H7 (cell line): Measurements from ENCODE around the gene ARMC2. TPM values are rescaled to one million over a fixed set of nuclear protein-coding genes. Genes with fewer than 3 reads are reported as not detected.
"Not testable (repeated sequence)": the region's sequence is repeated elsewhere in the genome, so short reads cannot be mapped to it uniquely, and the experiment has no call there.

Experiments
- DNase-seq: peaks from one replicate; pipeline ENCODE4 v3.0.0; 2012
- H3K27me3 ChIP-seq: 2 replicates; pipeline ENCODE4 v1.6.0; 2011; ENCODE audit warnings: mild to moderate bottlenecking, low read length; ENCODE audit not compliant: control insufficient read depth, insufficient read depth
- H3K36me3 ChIP-seq: replicated peaks from 2 replicates; pipeline ENCODE4 v1.5.1; 2011; ENCODE audit warnings: low read length; ENCODE audit not compliant: control insufficient read depth, insufficient read depth
- H3K4me3 ChIP-seq: 2 replicates; pipeline ENCODE4 v1.5.1; 2011; ENCODE audit warnings: low read depth, mild to moderate bottlenecking, control low read depth, low read length, moderate library complexity; ENCODE audit not compliant: insufficient read depth
- total RNA-seq: library from RNA; depleted of rRNA; stranded (reverse); fragments of >200 nt; shearing (Covaris generic); gene quantifications from 2 replicates; pipeline ENCODE4 v1.2.3, GENCODE V29; 2014

ARMC2 gene
- total RNA-seq, 1 experiment from 2014 or later = 1.3 TPM

GRCh38 chr6:108811490-108811889 is 36.7 kb upstream of the ARMC2 start:
- H3K27me3 ChIP-seq = no peaks in the 10 kb centered on the region
- no peak overlapping the region for H3K4me3 ChIP-seq
- H3K36me3 ChIP-seq = no peaks in the 10 kb centered on the region
- no peak for DNase-seq

- H3K36me3 ChIP-seq, DNase-seq, H3K4me3 ChIP-seq, H3K27me3 ChIP-seq: not testable (repeated sequence)
Measured at GRCh38 chr6:108813218-108813617, 35.0 kb upstream of the ARMC2 start.

- not testable (repeated sequence) for H3K4me3 ChIP-seq, H3K27me3 ChIP-seq, H3K36me3 ChIP-seq, DNase-seq
Measured at GRCh38 chr6:108817276-108817675, 30.9 kb upstream of the ARMC2 start.

- no peaks in the 10 kb centered on the region for H3K27me3 ChIP-seq
- no peaks in the 10 kb centered on the region for H3K36me3 ChIP-seq
- H3K4me3 ChIP-seq = no peak overlapping the region
- no peak for DNase-seq
Measured at GRCh38 chr6:108820006-108820405, 28.2 kb upstream of the ARMC2 start.

GRCh38 chr6:108822401-108822800 is 25.8 kb upstream of the ARMC2 start:
- no peak overlapping the region for H3K4me3 ChIP-seq
- no peak for DNase-seq
- no peaks in the 10 kb centered on the region for H3K27me3 ChIP-seq
- no peaks in the 10 kb centered on the region for H3K36me3 ChIP-seq

- DNase-seq = no peak
- H3K36me3 ChIP-seq = no peaks in the 10 kb centered on the region
Measured at GRCh38 chr6:108825326-108825725, 22.9 kb upstream of the ARMC2 start.

GRCh38 chr6:108831104-108831503 is 17.1 kb upstream of the ARMC2 start:
- H3K27me3 ChIP-seq = no peaks in the 10 kb centered on the region
- no peaks in the 10 kb centered on the region for H3K36me3 ChIP-seq
- DNase-seq = no peak
- H3K4me3 ChIP-seq = no peak overlapping the region

More at GRCh38 chr6:108825326-108825725, 22.9 kb upstream of the ARMC2 start:
- H3K27me3 ChIP-seq = no peaks in the 10 kb centered on the region
- H3K4me3 ChIP-seq = no peak overlapping the region

- DNase-seq = no peak
- no peaks in the 10 kb centered on the region for H3K27me3 ChIP-seq
- no peaks in the 10 kb centered on the region for H3K36me3 ChIP-seq
- no peak overlapping the region for H3K4me3 ChIP-seq
Measured at GRCh38 chr6:108832738-108833137, 15.5 kb upstream of the ARMC2 start.

- no peaks in the 10 kb centered on the region for H3K36me3 ChIP-seq
- peak; percentile 82 for DNase-seq
Measured at GRCh38 chr6:108835218-108835850, 12.9 kb upstream of the ARMC2 start.

GRCh38 chr6:108836061-108836460 is 12.2 kb upstream of the ARMC2 start:
- DNase-seq = no peak
- no peaks in the 10 kb centered on the region for H3K27me3 ChIP-seq
- no peak overlapping the region for H3K4me3 ChIP-seq
- no peaks in the 10 kb centered on the region for H3K36me3 ChIP-seq

More at GRCh38 chr6:108835218-108835850, 12.9 kb upstream of the ARMC2 start:
- H3K27me3 ChIP-seq = no peaks in the 10 kb centered on the region
- H3K4me3 ChIP-seq = no peak overlapping the region

GRCh38 chr6:108837236-108837971 is 10.8 kb upstream of the ARMC2 start:
- no peak overlapping the region; the same call in 1 of the 2 replicates for H3K4me3 ChIP-seq
- DNase-seq = no peak
- no peaks in the 10 kb centered on the region for H3K36me3 ChIP-seq
- H3K27me3 ChIP-seq = no peaks in the 10 kb centered on the region

GRCh38 chr6:108838101-108838717 is 10.0 kb upstream of the ARMC2 start:
- Histone ChIP-seq H3K27me3 (no peaks in the 10 kb centered on the region), H3K36me3 (no peaks in the 10 kb centered on the region), H3K4me3 (peak overlapping the region; percentile 38)
- peak; percentile 77 for DNase-seq

- Histone ChIP-seq H3K4me3 (peak overlapping the region; percentile 17; the same call in 1 of the 2 replicates), H3K36me3 (no peaks in the 10 kb centered on the region), H3K27me3 (no peaks in the 10 kb centered on the region)
- peak; percentile 29 for DNase-seq
Measured at GRCh38 chr6:108839083-108839642, 9.1 kb upstream of the ARMC2 start.

- Histone ChIP-seq H3K36me3 (no peaks in the 10 kb centered on the region), H3K4me3 (no peak overlapping the region), H3K27me3 (no peaks in the 10 kb centered on the region)
- no peak for DNase-seq
Measured at GRCh38 chr6:108840919-108841318, 7.3 kb upstream of the ARMC2 start.
